ENCODE measurements around the gene FBXW4. TPM values are rescaled to one million over a fixed set of nuclear protein-coding genes. Genes with fewer than 3 reads are reported as not detected.

The FBXW4 gene
- total and polyA plus RNA-seq, 2 of the 8 experiments (the other 6 are each of a cell fraction or from before 2014, with no cell fraction given), result 29.0 to 32.8 TPM

DNA sequence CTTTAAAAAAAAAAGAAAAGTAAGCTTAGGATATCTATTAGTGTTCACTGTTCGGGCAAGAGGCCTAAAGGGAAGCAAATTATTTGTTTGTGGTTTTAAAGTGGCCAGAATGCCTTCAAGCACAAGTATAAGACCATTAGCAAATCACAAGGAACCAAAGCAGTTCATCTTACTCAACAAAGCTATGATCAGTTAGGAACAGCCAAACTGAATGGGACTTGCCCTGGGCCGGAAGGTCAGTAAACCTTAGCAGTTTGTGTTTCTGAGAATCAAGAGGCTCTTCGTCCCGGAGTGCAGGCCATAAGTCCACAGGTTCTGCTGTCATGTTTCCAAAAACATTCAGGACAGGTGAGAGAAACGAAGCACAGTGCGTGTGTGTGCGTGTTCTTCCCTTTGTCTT, 4.5 kb downstream of the FBXW4 start (continued):
- TF ChIP-seq, protein P1, sequence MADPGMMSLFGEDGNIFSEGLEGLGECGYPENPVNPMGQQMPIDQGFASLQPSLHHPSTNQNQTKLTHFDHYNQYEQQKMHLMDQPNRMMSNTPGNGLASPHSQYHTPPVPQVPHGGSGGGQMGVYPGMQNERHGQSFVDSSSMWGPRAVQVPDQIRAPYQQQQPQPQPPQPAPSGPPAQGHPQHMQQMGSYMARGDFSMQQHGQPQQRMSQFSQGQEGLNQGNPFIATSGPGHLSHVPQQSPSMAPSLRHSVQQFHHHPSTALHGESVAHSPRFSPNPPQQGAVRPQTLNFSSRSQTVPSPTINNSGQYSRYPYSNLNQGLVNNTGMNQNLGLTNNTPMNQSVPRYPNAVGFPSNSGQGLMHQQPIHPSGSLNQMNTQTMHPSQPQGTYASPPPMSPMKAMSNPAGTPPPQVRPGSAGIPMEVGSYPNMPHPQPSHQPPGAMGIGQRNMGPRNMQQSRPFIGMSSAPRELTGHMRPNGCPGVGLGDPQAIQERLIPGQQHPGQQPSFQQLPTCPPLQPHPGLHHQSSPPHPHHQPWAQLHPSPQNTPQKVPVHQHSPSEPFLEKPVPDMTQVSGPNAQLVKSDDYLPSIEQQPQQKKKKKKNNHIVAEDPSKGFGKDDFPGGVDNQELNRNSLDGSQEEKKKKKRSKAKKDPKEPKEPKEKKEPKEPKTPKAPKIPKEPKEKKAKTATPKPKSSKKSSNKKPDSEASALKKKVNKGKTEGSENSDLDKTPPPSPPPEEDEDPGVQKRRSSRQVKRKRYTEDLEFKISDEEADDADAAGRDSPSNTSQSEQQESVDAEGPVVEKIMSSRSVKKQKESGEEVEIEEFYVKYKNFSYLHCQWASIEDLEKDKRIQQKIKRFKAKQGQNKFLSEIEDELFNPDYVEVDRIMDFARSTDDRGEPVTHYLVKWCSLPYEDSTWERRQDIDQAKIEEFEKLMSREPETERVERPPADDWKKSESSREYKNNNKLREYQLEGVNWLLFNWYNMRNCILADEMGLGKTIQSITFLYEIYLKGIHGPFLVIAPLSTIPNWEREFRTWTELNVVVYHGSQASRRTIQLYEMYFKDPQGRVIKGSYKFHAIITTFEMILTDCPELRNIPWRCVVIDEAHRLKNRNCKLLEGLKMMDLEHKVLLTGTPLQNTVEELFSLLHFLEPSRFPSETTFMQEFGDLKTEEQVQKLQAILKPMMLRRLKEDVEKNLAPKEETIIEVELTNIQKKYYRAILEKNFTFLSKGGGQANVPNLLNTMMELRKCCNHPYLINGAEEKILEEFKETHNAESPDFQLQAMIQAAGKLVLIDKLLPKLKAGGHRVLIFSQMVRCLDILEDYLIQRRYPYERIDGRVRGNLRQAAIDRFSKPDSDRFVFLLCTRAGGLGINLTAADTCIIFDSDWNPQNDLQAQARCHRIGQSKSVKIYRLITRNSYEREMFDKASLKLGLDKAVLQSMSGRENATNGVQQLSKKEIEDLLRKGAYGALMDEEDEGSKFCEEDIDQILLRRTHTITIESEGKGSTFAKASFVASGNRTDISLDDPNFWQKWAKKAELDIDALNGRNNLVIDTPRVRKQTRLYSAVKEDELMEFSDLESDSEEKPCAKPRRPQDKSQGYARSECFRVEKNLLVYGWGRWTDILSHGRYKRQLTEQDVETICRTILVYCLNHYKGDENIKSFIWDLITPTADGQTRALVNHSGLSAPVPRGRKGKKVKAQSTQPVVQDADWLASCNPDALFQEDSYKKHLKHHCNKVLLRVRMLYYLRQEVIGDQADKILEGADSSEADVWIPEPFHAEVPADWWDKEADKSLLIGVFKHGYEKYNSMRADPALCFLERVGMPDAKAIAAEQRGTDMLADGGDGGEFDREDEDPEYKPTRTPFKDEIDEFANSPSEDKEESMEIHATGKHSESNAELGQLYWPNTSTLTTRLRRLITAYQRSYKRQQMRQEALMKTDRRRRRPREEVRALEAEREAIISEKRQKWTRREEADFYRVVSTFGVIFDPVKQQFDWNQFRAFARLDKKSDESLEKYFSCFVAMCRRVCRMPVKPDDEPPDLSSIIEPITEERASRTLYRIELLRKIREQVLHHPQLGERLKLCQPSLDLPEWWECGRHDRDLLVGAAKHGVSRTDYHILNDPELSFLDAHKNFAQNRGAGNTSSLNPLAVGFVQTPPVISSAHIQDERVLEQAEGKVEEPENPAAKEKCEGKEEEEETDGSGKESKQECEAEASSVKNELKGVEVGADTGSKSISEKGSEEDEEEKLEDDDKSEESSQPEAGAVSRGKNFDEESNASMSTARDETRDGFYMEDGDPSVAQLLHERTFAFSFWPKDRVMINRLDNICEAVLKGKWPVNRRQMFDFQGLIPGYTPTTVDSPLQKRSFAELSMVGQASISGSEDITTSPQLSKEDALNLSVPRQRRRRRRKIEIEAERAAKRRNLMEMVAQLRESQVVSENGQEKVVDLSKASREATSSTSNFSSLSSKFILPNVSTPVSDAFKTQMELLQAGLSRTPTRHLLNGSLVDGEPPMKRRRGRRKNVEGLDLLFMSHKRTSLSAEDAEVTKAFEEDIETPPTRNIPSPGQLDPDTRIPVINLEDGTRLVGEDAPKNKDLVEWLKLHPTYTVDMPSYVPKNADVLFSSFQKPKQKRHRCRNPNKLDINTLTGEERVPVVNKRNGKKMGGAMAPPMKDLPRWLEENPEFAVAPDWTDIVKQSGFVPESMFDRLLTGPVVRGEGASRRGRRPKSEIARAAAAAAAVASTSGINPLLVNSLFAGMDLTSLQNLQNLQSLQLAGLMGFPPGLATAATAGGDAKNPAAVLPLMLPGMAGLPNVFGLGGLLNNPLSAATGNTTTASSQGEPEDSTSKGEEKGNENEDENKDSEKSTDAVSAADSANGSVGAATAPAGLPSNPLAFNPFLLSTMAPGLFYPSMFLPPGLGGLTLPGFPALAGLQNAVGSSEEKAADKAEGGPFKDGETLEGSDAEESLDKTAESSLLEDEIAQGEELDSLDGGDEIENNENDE (IDR thresholded peaks at IDR 0.05; ENCODE audit: insufficient replicate concordance, low read length), result no peak
- no peak for TF ChIP-seq RAD21 (IDR thresholded peaks at IDR 0.05 in 1 of 2, conservative IDR thresholded peaks at IDR 0.05 in 1 of 2; ENCODE audit: low read depth in 2 of 2, low read length in 2 of 2)
- TF ChIP-seq SP1 (IDR thresholded peaks at IDR 0.05; ENCODE audit: low read depth, low read length), result no peak
- no peak for TF ChIP-seq SUZ12 (IDR thresholded peaks at IDR 0.05; ENCODE audit: low read length)
- no peak for TF ChIP-seq HDAC2 (IDR thresholded peaks at IDR 0.05; ENCODE audit: borderline replicate concordance in 1 of 2, low read depth in 2 of 2, low read length in 2 of 2)
- TF ChIP-seq, protein P2, sequence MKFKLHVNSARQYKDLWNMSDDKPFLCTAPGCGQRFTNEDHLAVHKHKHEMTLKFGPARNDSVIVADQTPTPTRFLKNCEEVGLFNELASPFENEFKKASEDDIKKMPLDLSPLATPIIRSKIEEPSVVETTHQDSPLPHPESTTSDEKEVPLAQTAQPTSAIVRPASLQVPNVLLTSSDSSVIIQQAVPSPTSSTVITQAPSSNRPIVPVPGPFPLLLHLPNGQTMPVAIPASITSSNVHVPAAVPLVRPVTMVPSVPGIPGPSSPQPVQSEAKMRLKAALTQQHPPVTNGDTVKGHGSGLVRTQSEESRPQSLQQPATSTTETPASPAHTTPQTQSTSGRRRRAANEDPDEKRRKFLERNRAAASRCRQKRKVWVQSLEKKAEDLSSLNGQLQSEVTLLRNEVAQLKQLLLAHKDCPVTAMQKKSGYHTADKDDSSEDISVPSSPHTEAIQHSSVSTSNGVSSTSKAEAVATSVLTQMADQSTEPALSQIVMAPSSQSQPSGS (IDR thresholded peaks at IDR 0.05; ENCODE audit: low read length), result no peak
- TF ChIP-seq POLR2AphosphoS5 (IDR thresholded peaks at IDR 0.05; ENCODE audit: low read depth, low read length), result no peak
- no peak for TF ChIP-seq POLR2A (IDR thresholded peaks at IDR 0.05; ENCODE audit: control extremely low read depth in 1 of 2, low read depth in 2 of 2, low read length in 2 of 2)
- TF ChIP-seq KDM5A (IDR thresholded peaks at IDR 0.05; ENCODE audit: low read length), result no peak

All from H1 (cell line).